ENCODE data around the gene DIDO1. TPM values are rescaled to one million over a fixed set of nuclear protein-coding genes. Genes with fewer than 3 reads are reported as not detected.

Gene DIDO1
- polyA plus RNA-seq, 1 of the 3 experiments (the other 2 are of a cell fraction), result 14.7 TPM

- H3K4me1 ChIP-seq (ENCODE audit: control insufficient read depth in 1 of 2, insufficient read depth in 2 of 2, low read depth in 1 of 2, low read length in 1 of 2), result peaks cover 4 to 15% of the 10 kb centered on the region in 2 experiments; a peak in 2 of 4 replicates
- no peaks in the 10 kb centered on the region for H3K27me3 ChIP-seq (ENCODE audit: insufficient read depth)
- TF ChIP-seq JUND (IDR thresholded peaks at IDR 0.05) (no peak), TCF12 (IDR thresholded peaks at IDR 0.05) (no peak), SIN3A (IDR thresholded peaks at IDR 0.05; ENCODE audit: borderline replicate concordance, low read depth, low read length) (no peak), CTCF (IDR thresholded peaks at IDR 0.05) (no peak), NFIC (IDR thresholded peaks at IDR 0.05; ENCODE audit: borderline replicate concordance) (no peak), EP300 (IDR thresholded peaks at IDR 0.05; ENCODE audit: borderline replicate concordance in 1 of 2, low read depth in 1 of 2, low read length in 1 of 2) (no peak)
- no peak overlapping the region for H3K27ac ChIP-seq (ENCODE audit: low read depth in 2 of 2, low read length in 1 of 2)
- peaks cover 31% of the 10 kb centered on the region for H4K20me1 ChIP-seq (ENCODE audit: insufficient read depth)
- H2AFZ ChIP-seq (ENCODE audit: low read depth), result no peak overlapping the region
- no peak overlapping the region for H3K4me2 ChIP-seq
- H3K79me2 ChIP-seq (ENCODE audit: insufficient read depth), result peaks cover 39% of the 10 kb centered on the region
- H3K9me3 ChIP-seq, result no peaks in the 10 kb centered on the region
- H3F3A ChIP-seq (replicated peaks; ENCODE audit: insufficient read depth), result peaks cover 27% of the 10 kb centered on the region
- DNase-seq, result no peak
- CTCF ChIA-PET, result interaction anchor here (0.9 to 9.8 kb wide), 10 partner anchors 8 to 107 kb away, joined by 3 to 181 read pairs (median 10); partner anchors contain the start of gene TCFL5
- POLR2A ChIA-PET, result no interaction called here
- no peaks in the 10 kb centered on the region for H3K9me2 ChIP-seq
- no peak overlapping the region for H3K9ac ChIP-seq
- H3K36me3 ChIP-seq (replicated peaks in 1 of 2; ENCODE audit: control insufficient read depth in 1 of 2, insufficient read depth in 2 of 2, low read length in 1 of 2), result peaks cover 40 to 67% of the 10 kb centered on the region in 2 experiments
- WGBS (ENCODE audit: low lambda C conversion rate), result 92% methylated on average over 11 of the region's 11 CpGs
- H3K4me3 ChIP-seq (ENCODE audit: low read depth in 2 of 2, low read length in 1 of 2), result no peak overlapping the region
Observed at GRCh38 chr20:62901891-62902290, 24.4 kb downstream of the DIDO1 start.

- POLR2A ChIA-PET, result no interaction called here
- peaks cover 35% of the 10 kb centered on the region; the same call in 1 of the 2 replicates for H3K79me2 ChIP-seq (ENCODE audit: insufficient read depth)
- peaks cover 22% of the 10 kb centered on the region; the same call in 1 of the 2 replicates for H4K20me1 ChIP-seq (ENCODE audit: insufficient read depth)
- H3K27ac ChIP-seq (ENCODE audit: low read depth in 2 of 2, low read length in 1 of 2), result peak overlapping the region; percentile 13 to 16; a peak in 2 of 4 replicates
- no peak overlapping the region for H2AFZ ChIP-seq (ENCODE audit: low read depth)
- peaks cover 4 to 15% of the 10 kb centered on the region in 2 experiments; a peak in 2 of 4 replicates for H3K4me1 ChIP-seq (ENCODE audit: control insufficient read depth in 1 of 2, insufficient read depth in 2 of 2, low read depth in 1 of 2, low read length in 1 of 2)
- H3K9me2 ChIP-seq, result no peaks in the 10 kb centered on the region
- no peak overlapping the region; a peak in 1 of 4 replicates for H3K4me3 ChIP-seq (ENCODE audit: low read depth in 2 of 2, low read length in 1 of 2)
- H3F3A ChIP-seq (replicated peaks; ENCODE audit: insufficient read depth), result peaks cover 22% of the 10 kb centered on the region
- 86% methylated on average over 20 of the region's 20 CpGs for WGBS (ENCODE audit: low lambda C conversion rate)
- H3K9me3 ChIP-seq, result no peaks in the 10 kb centered on the region
- CTCF ChIA-PET, result interaction anchor here (0.6 to 9.8 kb wide), 18 partner anchors 7 to 123 kb away, joined by 3 to 181 read pairs (median 8); partner anchors contain the start of gene GID8
- no peak for DNase-seq
- H3K9ac ChIP-seq, result no peak overlapping the region
- no peaks in the 10 kb centered on the region for H3K27me3 ChIP-seq (ENCODE audit: insufficient read depth)
- H3K4me2 ChIP-seq, result no peak overlapping the region
- peaks cover 37 to 67% of the 10 kb centered on the region in 2 experiments for H3K36me3 ChIP-seq (replicated peaks in 1 of 2; ENCODE audit: control insufficient read depth in 1 of 2, insufficient read depth in 2 of 2, low read length in 1 of 2)
- TF ChIP-seq RCOR1 (IDR thresholded peaks at IDR 0.05; ENCODE audit: low read length) (no peak), USF1 (IDR thresholded peaks at IDR 0.05; ENCODE audit: borderline replicate concordance, low read depth) (no peak), PBX3 (IDR thresholded peaks at IDR 0.05) (no peak), NRF1 (IDR thresholded peaks at IDR 0.05; ENCODE audit: low read depth, low read length) (no peak), EP300 (IDR thresholded peaks at IDR 0.05; ENCODE audit: borderline replicate concordance in 1 of 2, low read depth in 1 of 2, low read length in 1 of 2) (no peak), ELF1 (IDR thresholded peaks at IDR 0.05) (no peak), MAX (IDR thresholded peaks at IDR 0.05; ENCODE audit: low read depth) (no peak)
Observed at GRCh38 chr20:62900692-62901584, 25.4 kb downstream of the DIDO1 start.
